Nephron progenitor cell (in vitro differentiated cells): ENCODE results near the gene TOMM20L.

Experiments used
- DNase-seq: peaks from one replicate; pipeline ENCODE4 v3.0.0; 2021
- H3K27ac Mint-ChIP-seq: 2 replicates; pipeline ENCODE4 v1.8.0; 2021; ENCODE audit warnings: mild to moderate bottlenecking, moderate library complexity, mixed read lengths
- H3K27me3 Mint-ChIP-seq: 2 replicates; pipeline ENCODE4 v1.8.0; 2021; ENCODE audit warnings: mild to moderate bottlenecking, low read depth, mixed read lengths; ENCODE audit not compliant: poor library complexity
- H3K36me3 Mint-ChIP-seq: 2 replicates; pipeline ENCODE4 v1.8.0; 2021; ENCODE audit warnings: low read depth, mixed read lengths
- H3K4me1 Mint-ChIP-seq: 2 replicates; pipeline ENCODE4 v1.8.0; 2021; ENCODE audit warnings: mixed read lengths
- H3K4me3 Mint-ChIP-seq: 2 replicates; pipeline ENCODE4 v1.8.0; 2021; ENCODE audit warnings: mild to moderate bottlenecking, moderate library complexity, mixed read lengths
- H3K9me3 Mint-ChIP-seq: 2 replicates; pipeline ENCODE4 v1.8.0; 2021; ENCODE audit warnings: mild to moderate bottlenecking, moderate library complexity, mixed read lengths
- TF ChIP-seq, protein P1 (sequence below): fragments of 200-600 bp; sonication (generic); IDR thresholded peaks from 2 replicates; pipeline ENCODE4 v1.5.0; 2021; ENCODE audit warnings: antibody characterized with exemption

Gene TOMM20L

DNA sequence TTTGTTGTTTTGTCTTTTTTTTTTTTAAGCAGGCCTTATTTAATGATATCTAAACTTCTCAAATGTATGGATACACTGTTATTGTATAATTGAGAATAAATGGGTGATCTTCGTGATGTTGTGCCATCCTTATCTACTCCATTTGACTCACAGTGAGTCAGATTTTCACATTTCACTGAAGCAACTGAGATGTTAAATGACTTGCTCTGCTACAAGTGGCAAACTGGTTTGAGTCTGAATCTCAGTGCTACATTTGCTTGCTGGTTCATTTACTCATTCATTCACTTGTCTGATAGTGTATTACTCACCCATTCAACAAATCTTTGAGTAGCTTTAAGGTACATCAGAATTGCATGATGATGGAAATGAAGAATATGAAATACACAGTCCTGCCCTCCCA lies 34.4 kb downstream of the TOMM20L start:
- no peak for DNase-seq
- no peaks in the 10 kb centered on the region for H3K9me3 Mint-ChIP-seq
- H3K4me1 Mint-ChIP-seq: peaks cover 29% of the 10 kb centered on the region
- TF ChIP-seq, protein P1, sequence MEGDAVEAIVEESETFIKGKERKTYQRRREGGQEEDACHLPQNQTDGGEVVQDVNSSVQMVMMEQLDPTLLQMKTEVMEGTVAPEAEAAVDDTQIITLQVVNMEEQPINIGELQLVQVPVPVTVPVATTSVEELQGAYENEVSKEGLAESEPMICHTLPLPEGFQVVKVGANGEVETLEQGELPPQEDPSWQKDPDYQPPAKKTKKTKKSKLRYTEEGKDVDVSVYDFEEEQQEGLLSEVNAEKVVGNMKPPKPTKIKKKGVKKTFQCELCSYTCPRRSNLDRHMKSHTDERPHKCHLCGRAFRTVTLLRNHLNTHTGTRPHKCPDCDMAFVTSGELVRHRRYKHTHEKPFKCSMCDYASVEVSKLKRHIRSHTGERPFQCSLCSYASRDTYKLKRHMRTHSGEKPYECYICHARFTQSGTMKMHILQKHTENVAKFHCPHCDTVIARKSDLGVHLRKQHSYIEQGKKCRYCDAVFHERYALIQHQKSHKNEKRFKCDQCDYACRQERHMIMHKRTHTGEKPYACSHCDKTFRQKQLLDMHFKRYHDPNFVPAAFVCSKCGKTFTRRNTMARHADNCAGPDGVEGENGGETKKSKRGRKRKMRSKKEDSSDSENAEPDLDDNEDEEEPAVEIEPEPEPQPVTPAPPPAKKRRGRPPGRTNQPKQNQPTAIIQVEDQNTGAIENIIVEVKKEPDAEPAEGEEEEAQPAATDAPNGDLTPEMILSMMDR: no peak
- H3K27ac Mint-ChIP-seq: no peak overlapping the region
- no peaks in the 10 kb centered on the region for H3K27me3 Mint-ChIP-seq
- H3K4me3 Mint-ChIP-seq: peak overlapping the region; percentile 91
- peaks cover 39% of the 10 kb centered on the region for H3K36me3 Mint-ChIP-seq

DNA sequence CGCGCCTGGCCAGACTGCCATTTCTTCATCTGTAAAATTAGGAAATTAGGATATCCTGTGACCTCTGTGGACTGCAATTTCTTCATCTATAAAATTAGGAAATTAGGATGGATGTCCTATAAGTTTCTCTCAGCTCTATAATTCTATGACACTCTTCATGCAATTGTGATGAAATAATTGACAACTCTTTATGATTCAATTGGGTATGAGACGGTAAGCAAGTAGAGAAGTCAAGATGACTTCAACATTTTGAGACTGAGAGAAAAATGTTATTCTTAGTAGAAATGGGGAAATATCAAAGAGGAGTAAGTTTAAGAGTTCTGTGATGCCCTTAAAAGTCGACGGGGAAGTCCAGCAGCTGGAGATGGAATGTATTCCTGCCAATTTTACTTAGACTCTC lies 43.7 kb downstream of the TOMM20L start:
- TF ChIP-seq, protein P1: no peak
- no peaks in the 10 kb centered on the region for H3K27me3 Mint-ChIP-seq
- no peaks in the 10 kb centered on the region for H3K4me1 Mint-ChIP-seq
- no peak overlapping the region for H3K27ac Mint-ChIP-seq
- no peaks in the 10 kb centered on the region for H3K9me3 Mint-ChIP-seq
- H3K4me3 Mint-ChIP-seq: no peak overlapping the region
- DNase-seq: no peak
- H3K36me3 Mint-ChIP-seq: peaks cover 74% of the 10 kb centered on the region

DNA sequence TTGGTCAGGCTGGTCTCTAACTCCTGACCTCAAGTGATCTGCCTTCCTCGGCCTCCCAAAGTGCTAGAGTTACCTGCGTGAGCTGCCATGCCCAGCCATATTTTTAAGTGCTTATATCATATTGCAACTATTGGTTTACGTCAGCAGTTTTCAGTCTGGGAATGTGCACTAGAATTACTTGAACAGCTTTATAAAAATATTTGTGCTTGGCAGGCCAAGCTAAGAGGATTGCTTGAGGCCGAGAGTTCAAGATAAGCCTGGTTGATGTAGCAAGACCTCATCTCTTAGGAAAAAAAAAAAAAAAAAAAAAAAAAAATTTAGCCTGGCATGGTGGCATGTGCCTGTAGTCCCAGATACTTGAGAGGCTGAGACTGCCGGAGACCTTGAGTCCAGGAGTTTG lies 48.9 kb downstream of the TOMM20L start:
- H3K36me3 Mint-ChIP-seq: peaks cover 50% of the 10 kb centered on the region
- H3K4me1 Mint-ChIP-seq: no peaks in the 10 kb centered on the region
- H3K27ac Mint-ChIP-seq: no peak overlapping the region
- H3K4me3 Mint-ChIP-seq: no peak overlapping the region
- H3K27me3 Mint-ChIP-seq: no peaks in the 10 kb centered on the region
- no peak for DNase-seq
- H3K9me3 Mint-ChIP-seq: no peaks in the 10 kb centered on the region
- TF ChIP-seq, protein P1: no peak

DNA sequence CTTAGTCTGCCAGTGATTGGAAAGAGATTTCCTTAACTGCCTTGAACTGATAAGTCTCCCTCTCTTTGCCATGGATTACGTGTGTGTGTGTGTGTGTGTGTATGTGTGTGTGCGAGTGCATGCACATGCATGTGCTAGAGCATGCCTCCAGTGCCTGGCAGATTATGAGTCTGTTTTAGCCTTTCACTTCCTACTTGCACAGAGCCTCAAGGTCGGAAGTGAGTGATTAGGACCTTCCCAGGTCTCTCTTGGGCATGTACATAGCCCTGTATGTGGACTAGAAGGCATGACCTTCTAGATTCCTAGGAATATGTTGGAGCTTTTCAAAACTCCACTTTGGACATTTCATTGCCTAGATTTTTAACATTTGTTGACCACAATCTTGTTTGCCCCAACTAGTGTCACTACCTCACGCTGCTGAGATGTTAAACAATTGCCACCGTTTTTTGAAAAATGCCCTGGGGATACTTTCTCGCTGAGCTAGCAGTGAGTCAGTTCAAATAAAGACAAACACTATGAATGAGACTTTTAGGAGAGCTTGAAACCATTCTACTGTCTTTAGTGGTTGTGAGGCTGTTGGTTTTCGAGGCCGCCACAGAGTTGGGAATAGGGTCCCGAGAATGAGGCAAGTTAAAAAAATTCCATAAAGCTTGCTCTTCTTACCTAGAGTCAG lies 60.0 kb downstream of the TOMM20L start:
- H3K9me3 Mint-ChIP-seq: no peaks in the 10 kb centered on the region
- H3K4me1 Mint-ChIP-seq: no peaks in the 10 kb centered on the region
- H3K27ac Mint-ChIP-seq: peak overlapping the region; percentile 33
- H3K36me3 Mint-ChIP-seq: peaks cover 76% of the 10 kb centered on the region
- no peak for DNase-seq
- TF ChIP-seq, protein P1: no peak
- no peaks in the 10 kb centered on the region for H3K27me3 Mint-ChIP-seq
- H3K4me3 Mint-ChIP-seq: no peak overlapping the region
